HG03039 (cell line): ENCODE results near the gene VSTM1.

ENCODE experiments used
- ATAC-seq: cut with Tn5 transposase; IDR thresholded peaks from one replicate; pipeline ENCODE4 v1.9.1; 2021; ENCODE audit warnings: mild to moderate bottlenecking, moderate library complexity; ENCODE audit not compliant: unreplicated experiment

The VSTM1 gene

DNA sequence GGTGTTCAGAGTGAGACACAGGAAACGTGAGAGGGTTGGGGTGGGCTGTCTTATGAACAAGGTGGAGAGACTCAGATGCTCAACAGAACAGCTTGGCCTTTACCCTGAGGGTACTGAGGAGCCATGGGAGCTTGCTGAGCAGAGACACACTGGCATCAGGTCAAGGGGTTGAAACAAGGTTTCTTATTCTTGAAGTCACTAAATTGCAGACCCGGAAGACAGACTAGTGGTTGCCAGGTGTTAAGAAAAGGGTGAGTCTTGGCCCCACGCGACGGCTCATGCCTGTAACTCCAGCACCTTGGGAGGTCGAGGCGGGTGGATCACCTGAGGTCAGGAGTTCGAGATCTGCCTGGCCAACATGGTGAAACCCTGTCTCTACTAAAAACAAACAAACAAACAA, 49.8 kb downstream of the VSTM1 start:
- ATAC-seq = no peak

DNA sequence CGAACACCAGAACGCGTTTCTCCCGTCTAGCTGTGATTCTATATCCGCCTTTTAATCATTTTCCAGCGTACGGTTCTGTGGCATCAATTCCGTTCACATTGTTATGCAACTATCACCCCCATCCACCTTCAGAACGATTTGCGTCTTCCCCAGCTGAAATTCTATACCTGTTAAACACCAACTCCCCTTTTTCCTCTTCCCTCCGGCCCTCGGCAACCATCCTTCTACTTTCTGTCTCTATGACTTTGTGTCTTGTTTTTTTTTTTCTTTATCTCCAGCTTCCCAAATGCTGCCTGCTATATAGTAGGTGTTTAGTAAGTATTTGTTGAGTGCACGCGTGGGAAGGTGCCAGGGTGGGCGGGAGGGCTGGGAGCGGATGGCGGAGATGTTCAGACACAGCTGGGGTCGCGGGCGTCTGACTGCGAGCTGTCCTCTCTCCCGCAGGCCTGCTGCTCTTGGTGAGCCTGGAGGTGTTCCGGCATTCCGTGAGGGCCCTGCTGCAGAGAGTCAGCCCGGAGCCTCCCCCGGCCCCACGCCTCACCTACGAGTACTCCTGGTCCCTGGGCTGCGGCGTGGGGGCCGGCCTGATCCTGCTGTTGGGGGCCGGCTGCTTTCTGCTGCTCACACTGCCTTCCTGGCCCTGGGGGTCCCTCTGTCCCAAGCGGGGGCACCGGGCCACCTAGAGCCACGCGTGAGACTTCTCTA, 52.0 kb downstream of the VSTM1 start:
- no peak for ATAC-seq

DNA sequence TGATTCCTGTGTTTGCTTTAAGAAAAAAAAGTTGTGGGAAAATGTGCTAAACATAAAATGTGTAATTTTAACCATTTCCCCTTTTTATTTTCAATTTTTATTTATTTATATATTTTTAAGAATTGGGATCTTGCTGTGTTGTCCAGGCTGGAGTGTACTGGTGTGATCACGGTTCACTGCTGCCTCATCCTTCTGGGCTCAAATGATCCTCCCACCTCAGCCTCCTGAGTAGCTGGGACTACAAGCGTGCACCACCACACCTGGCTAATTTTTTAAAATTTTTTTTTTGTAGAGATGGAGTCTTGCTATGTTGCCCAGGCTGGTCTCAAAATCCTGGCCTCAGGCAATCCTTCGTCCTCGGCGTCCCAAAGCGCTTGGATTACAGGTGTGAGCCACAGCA, 53.2 kb downstream of the VSTM1 start:
- no peak for ATAC-seq

DNA sequence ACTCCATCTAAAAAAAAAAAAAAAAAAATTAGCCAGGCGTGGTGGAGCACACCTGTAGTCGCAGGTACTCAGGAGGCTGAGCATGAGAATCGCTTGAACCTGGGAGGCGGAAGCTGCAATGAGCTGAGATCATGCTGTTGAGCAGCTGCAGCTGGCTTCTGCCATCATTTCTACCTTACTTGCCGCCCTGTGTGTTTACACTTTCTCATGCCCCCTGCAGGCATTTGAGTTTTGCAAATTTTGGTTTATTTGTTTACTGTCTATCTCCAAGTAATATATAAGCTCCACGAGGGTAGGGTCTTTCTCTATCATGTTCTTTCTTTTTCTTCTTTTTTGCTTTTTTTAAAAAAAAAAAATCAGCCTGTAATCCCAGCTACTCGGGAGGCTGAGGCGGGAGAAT, 54.3 kb downstream of the VSTM1 start:
- no peak for ATAC-seq

DNA sequence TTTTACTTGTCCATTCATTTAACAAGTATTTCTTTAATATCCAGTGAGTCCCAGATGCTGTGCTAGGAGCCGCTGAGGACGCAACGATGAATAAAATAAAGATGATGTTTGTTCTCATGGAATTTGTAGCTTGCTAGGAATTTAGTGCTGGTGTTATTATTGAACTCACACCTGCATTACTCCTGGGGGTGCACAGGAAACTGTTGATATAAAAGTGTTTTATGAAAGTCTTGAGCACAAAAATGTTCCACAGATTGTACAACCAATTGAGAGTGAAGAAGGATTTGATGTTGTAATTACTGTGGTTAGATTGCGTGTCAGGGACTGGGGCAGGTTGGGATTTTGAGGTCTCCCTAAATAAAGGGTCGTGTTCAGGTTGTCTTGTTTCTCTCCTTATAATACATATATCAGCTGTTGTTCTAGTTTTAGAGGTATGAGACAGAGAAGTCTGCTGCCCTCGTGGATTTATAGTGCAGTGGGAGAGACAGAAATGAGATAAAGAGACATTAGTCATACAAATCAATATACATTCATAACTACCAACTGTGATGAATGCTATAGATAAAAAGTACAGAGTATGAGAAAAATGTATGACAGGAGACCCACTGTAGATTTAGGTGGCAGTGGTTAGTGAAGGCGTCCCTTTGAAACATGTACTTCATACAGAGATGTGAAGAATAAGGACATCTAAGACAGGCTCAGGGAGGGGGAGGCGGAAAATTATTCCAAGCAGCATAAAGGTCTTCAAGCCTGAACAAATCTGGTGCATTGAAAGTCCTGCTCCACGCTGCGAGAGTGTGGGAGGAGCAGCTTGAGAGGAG, 61.0 kb downstream of the VSTM1 start:
- ATAC-seq = no peak

DNA sequence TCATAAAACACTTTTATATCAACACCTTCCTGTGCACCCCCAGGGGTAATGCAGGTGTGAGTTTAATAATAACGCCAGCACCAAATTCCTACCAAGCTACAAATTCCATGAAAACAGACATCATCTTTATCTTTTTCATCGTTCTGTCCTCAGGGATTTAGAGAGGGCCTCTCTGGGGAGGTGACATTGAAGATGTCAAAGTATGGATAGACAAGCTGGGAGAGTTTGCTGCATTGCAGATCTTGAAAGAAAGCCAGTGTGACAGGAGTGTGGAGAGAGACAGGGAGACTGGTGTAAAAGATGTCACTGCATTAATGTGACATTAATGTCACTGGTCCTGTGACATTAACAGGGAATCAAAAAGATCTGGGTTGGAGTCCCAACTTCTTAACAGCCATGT, 62.2 kb downstream of the VSTM1 start:
- ATAC-seq = no peak

DNA sequence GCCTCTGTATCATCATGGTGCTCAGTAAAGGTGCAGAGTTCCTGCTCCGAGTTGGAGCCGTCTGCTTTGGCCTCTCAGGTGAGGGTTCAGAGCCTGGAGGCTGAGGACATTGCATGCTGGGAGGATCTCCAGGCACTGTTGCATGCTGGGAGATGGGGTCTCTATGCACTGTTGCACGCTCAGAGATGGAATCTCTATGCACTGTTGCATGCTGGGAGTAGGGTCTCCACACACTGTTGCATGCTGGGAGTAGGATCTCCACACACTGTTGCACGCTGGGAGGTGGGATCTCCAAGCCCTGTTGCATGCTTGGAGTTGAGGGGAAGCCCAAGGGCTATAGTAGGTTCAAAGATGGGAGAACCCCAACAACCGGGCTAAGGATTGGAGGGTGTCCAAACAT, 64.0 kb downstream of the VSTM1 start:
- ATAC-seq = no peak

DNA sequence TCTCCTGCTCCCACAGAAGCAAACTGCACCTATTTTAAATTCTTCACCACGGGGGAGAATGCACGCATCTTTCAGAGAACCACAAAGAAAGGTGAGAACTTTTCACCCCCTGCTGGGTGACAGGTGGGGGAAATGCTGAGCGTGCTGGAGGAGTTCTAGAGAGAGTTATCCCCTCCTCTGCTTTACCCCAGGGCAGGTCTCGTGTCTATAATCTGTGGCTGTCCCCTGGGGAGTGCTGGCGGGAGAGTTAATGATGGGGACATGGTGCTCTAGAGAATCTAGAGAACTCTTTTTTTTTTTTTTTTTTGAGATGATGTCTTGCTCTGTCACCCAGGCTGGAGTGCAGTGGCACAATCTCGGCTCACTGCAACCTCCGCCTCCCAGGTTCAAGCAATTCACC, 65.5 kb downstream of the VSTM1 start:
- ATAC-seq = no peak

DNA sequence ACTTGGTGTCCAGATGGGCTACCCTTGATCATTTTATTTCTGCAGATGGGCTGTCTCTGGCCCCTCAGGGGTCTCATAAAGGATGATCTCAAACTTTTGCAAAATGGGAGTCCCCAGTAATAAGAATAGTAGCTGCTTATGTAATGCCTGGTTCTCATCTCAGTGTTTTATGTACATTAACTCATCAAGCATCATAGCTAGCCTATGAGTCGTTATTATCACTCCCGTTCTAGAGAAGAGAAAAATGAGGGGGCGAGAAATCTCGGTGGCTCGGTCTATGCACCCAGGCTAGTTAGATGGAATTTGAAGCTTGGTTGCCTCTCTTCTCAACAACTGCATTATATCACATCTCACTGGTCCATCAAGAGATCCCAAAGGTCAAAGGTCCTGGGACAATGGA, 68.9 kb downstream of the VSTM1 start:
- ATAC-seq = no peak

DNA sequence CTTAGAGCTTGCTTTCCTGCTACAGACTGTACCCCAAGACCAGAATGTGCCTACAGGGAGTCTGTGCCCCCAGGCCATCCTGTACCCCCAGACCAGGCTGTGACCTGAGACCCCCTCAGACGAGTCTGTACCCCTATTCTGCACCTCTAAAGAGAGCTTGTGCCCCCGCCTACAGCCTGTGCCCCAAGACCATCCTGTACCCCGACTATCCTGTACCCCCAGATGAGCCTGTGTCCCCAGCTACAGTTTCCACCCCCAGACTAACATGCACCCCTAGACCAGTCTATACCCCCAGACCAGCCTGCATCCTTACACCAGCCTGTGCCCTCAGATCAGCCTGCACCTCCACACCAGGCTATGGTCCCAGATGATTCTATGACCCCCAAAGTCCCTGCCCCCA, 70.2 kb downstream of the VSTM1 start:
- ATAC-seq = no peak

DNA sequence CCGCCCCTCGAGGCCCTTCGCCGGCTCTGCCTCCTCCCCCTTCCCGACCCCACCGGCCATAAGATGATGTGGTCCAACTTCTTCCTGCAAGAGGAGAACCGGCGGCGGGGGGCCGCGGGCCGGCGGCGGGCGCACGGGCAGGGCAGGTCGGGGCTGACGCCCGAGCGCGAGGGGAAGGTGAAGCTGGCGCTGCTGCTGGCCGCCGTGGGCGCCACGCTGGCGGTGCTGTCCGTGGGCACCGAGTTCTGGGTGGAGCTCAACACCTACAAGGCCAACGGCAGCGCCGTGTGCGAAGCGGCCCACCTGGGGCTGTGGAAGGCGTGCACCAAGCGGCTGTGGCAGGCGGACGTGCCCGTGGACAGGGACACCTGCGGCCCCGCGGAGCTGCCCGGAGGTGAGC, 70.9 kb downstream of the VSTM1 start:
- ATAC-seq = no peak

DNA sequence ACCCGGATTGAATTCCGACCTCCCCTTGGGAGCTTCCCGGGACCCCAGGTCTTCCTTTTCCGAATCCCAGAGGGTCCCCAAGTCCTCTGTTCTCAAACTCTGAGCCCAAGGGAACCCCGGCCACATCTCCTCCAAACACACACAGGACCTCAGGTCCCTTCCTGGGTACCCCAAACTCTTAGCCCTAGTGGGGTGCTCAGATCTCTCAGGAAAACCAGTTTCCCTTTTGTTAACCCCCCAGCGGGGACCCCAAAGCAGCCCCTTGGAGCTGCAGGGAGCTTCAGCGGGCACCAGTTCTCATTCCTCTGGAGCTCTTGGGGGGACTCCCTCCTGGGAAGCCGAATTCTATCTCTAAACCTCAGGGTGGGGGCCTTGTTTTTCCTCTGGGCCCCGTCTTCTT, 71.5 kb downstream of the VSTM1 start:
- no peak for ATAC-seq

DNA sequence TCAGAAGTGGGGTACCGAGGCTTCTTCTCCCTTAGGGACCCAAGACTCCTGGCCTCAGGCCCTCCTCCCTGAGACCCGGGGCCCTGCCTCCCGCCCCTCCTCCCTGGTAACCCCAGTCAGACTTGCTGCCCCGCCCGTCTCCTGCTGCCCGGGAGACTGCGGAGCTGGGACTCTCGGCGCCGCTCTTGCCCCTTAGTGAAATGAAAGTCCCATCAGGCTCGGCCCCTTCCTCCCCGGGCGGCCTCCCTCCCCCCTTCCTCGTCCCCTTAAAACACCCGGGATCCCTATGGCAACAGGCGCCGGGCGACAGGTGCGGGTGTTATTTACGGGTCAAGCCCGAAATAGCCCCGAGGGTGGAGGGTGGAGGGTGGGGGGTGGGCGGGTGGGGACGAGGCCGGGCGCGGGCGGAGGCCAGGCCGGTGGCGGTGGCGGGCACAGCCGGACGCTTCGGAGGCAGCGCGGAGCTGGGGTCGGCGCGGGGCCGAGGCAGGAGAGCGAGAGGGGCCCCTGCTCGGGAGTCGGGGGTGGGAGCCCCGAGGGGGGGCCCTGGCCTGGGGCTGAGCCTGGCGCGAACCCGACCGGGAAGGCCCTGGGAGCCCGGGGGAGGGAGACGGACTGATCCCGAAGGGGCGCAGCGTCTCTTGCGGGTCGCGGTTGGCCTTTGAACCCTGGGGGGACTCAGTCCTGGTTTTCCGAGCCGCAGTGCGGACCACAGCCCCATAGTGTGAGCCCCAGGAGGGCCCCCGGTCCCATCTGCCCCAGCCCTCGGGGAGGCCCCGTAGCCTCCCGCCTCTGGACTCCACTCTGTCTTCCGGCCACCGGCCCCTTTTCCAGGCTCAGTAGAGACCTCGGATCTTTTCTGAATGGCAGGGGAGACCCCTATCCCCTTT, 72.2 kb downstream of the VSTM1 start, which contains the start of gene CACNG6:
CACNG6 (plus strand) TSS at position 414 of the 890 bp plus-strand sequence. CDS start 1,241 bp downstream, outside the sequence.
- ATAC-seq = no peak
